Panc1 (cell line): ENCODE measurements around the gene CHRDL2. TPM values are rescaled to one million over a fixed set of nuclear protein-coding genes. Genes with fewer than 3 reads are reported as not detected.

Source experiments
- ATAC-seq: fragments of 200-7000 bp; cut with Tn5 transposase; 2 replicates; pipeline ENCODE4 v1.9.1; 2020; ENCODE audit warnings: mild to moderate bottlenecking, moderate library complexity
- BruUV-seq: library from RNA; stranded (reverse); fragments of 400-500 nt; replicated peaks from 2 replicates; lab custom pipeline; 2021; lab: Mats Ljungman, UMichigan
- CTCF ChIA-PET: fragments of 300-600 bp; sonication (Branson Sonifier 250); formaldehyde crosslinking; loops from one replicate; lab custom pipeline; 2022; ENCODE audit warnings: antibody characterized with exemption; lab: Charles Lee
- POLR2A ChIA-PET: fragments of 300-600 bp; sonication (Branson Sonifier 250); formaldehyde crosslinking; loops from one replicate; lab custom pipeline; 2022; ENCODE audit warnings: antibody characterized with exemption; lab: Charles Lee
- DNase-seq: peaks from one replicate; pipeline ENCODE4 v3.0.0-alpha.2; 2010; ENCODE audit warnings: low read depth, low spot score
- H3K27ac ChIP-seq: 2 replicates; pipeline ENCODE4 v1.5.1; 2011; ENCODE audit warnings: mild to moderate bottlenecking, low read length, inconsistent platforms
- H3K27me3 ChIP-seq: fragments of 200-500 bp; sonication (Bioruptor generic); 2 replicates; pipeline ENCODE4 v1.6.0; 2014; ENCODE audit warnings: low read length, inconsistent platforms; ENCODE audit not compliant: control insufficient read depth, insufficient read depth
- H3K36me3 ChIP-seq: fragments of 200-500 bp; sonication (Bioruptor generic); 2 replicates; pipeline ENCODE4 v1.5.1; 2014; ENCODE audit warnings: inconsistent platforms, mild to moderate bottlenecking, low read length, moderate library complexity; ENCODE audit not compliant: control insufficient read depth, insufficient read depth
- H3K4me1 ChIP-seq: 2 replicates; pipeline ENCODE4 v1.5.1; 2011; ENCODE audit warnings: inconsistent platforms, mild to moderate bottlenecking, low read length, moderate library complexity; ENCODE audit not compliant: control insufficient read depth, insufficient read depth
- H3K4me3 ChIP-seq, 2 experiments: 2 replicates each; pipeline ENCODE4 v1.5.1; 2011 to 2012; ENCODE audit warnings: low read depth in 2 of 2, low read length in 2 of 2, mild to moderate bottlenecking in 2 of 2, inconsistent platforms in 1 of 2, moderate library complexity in 1 of 2
- H3K9me3 ChIP-seq: fragments of 200-500 bp; sonication (Bioruptor generic); 2 replicates; pipeline ENCODE4 v1.5.1; 2014; ENCODE audit warnings: low read depth, mild to moderate bottlenecking, inconsistent platforms, low read length, moderate library complexity; ENCODE audit not compliant: control insufficient read depth, insufficient read depth
- CTCF ChIP-seq: fragments of 450-650 bp; IDR thresholded peaks from 2 replicates; pipeline ENCODE4 v1.5.1; 2017; ENCODE audit warnings: mild to moderate bottlenecking
- POLR2AphosphoS5 ChIP-seq: IDR thresholded peaks from 2 replicates; pipeline ENCODE4 v1.6.1; 2012; ENCODE audit warnings: mild to moderate bottlenecking, low read depth, low read length, moderate library complexity
- REST ChIP-seq, 2 experiments: IDR thresholded peaks; 2 replicates each; pipeline ENCODE4 v1.6.1; 2011 to 2012; ENCODE audit warnings: low read depth in 2 of 2, control low read depth in 1 of 2, low read length in 1 of 2, mild to moderate bottlenecking in 1 of 2, moderate library complexity in 1 of 2; ENCODE audit not compliant: insufficient read depth in 1 of 2
- SIN3A ChIP-seq: IDR thresholded peaks from 2 replicates; pipeline ENCODE4 v1.6.1; 2012; ENCODE audit warnings: low read depth, mild to moderate bottlenecking, low read length, moderate library complexity, borderline replicate concordance; ENCODE audit not compliant: insufficient read depth
- TCF7L2 ChIP-seq: IDR thresholded peaks from 2 replicates; pipeline ENCODE4 v1.6.1; 2011; ENCODE audit warnings: mild to moderate bottlenecking, low read depth, low read length, inconsistent platforms
- in situ Hi-C: cut with HindIII; loops from 2 replicates; pipeline ENCODE4 v1.10.0; 2016; ENCODE audit warnings: low sequenced_read_pairs, low pct_unique_long_range_greater_than_20kb
- intact Hi-C: fragments of 100-400 bp; cut with micrococcal nuclease; formaldehyde crosslinking; loops from one replicate; pipeline ENCODE4 v1.10.0; 2022; ENCODE audit not compliant: unreplicated experiment
- total RNA-seq: library from RNA; stranded (reverse); gene quantifications from one replicate; pipeline ENCODE4 v1.2.1, GENCODE V29; 2021; ENCODE audit not compliant: unreplicated experiment

Gene CHRDL2
- total RNA-seq, 1 experiment from 2014 or later, result 0.15 TPM

GRCh38 chr11:74673693-74674360, 57.4 kb downstream of the CHRDL2 start:
- no peaks in the 10 kb centered on the region for H3K4me1 ChIP-seq
- H3K36me3 ChIP-seq, result no peaks in the 10 kb centered on the region
- BruUV-seq, result no TSS peak
- TF ChIP-seq TCF7L2, result no peak
- no peak for TF ChIP-seq REST (IDR thresholded peaks at IDR 0.05; ENCODE audit: insufficient read depth in 1 of 2, low read depth in 2 of 2, low read length in 1 of 2)
- no peak for TF ChIP-seq CTCF
- no peak for TF ChIP-seq POLR2AphosphoS5
- no peak for TF ChIP-seq SIN3A
- no peak overlapping the region for H3K4me3 ChIP-seq
- H3K27ac ChIP-seq, result no peak overlapping the region
- ChIA-PET POLR2A (no interaction called here), CTCF (interaction anchor here (1.5 kb wide), 1 partner anchor 29 kb away, joined by 3 read pairs; no protein-coding TSS in a partner anchor)
- no peaks in the 10 kb centered on the region for H3K27me3 ChIP-seq
- in situ Hi-C loops, result no loop called here
- H3K9me3 ChIP-seq, result no peaks in the 10 kb centered on the region
- ATAC-seq (no peak), DNase-seq (no peak)
- intact Hi-C loops, result no loop called here

GRCh38 chr11:74672956-74673692, 58.1 kb downstream of the CHRDL2 start:
- Histone ChIP-seq H3K27me3 (no peaks in the 10 kb centered on the region), H3K4me1 (no peaks in the 10 kb centered on the region), H3K27ac (no peak overlapping the region), H3K36me3 (no peaks in the 10 kb centered on the region), H3K4me3 (no peak overlapping the region), H3K9me3 (no peaks in the 10 kb centered on the region)
- TF ChIP-seq POLR2AphosphoS5 (no peak), CTCF (no peak), SIN3A (no peak), TCF7L2 (no peak), REST (IDR thresholded peaks at IDR 0.05; ENCODE audit: insufficient read depth in 1 of 2, low read depth in 2 of 2, low read length in 1 of 2) (no peak)
- in situ Hi-C loops, result no loop called here
- BruUV-seq, result no TSS peak
- intact Hi-C loops, result no loop called here
- POLR2A ChIA-PET, result no interaction called here
- ATAC-seq, result peak; percentile 33
- CTCF ChIA-PET, result no interaction called here
- no peak for DNase-seq
